Measurements from ENCODE around the gene TRPM3.

DNA sequence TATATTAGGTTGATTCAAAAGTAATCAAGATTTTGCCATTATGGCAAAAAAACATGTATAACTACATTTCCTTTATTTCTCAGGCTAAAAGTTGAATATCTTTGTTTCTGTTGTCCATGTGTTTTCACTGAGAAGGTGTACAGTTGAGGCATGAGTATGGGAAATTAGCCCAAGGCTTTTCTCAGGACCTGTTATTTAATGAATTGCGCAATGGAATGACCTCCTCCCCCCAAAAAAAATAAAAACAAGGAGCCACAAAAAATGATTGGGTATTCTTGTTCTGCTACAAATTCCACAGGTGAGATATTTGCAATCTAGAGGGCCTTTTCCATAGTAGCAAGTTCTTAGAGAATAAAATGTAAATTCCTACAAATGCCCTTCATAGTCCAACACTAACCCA is 186.8 kb downstream of the TRPM3 start:
- TF ChIP-seq, protein P1, sequence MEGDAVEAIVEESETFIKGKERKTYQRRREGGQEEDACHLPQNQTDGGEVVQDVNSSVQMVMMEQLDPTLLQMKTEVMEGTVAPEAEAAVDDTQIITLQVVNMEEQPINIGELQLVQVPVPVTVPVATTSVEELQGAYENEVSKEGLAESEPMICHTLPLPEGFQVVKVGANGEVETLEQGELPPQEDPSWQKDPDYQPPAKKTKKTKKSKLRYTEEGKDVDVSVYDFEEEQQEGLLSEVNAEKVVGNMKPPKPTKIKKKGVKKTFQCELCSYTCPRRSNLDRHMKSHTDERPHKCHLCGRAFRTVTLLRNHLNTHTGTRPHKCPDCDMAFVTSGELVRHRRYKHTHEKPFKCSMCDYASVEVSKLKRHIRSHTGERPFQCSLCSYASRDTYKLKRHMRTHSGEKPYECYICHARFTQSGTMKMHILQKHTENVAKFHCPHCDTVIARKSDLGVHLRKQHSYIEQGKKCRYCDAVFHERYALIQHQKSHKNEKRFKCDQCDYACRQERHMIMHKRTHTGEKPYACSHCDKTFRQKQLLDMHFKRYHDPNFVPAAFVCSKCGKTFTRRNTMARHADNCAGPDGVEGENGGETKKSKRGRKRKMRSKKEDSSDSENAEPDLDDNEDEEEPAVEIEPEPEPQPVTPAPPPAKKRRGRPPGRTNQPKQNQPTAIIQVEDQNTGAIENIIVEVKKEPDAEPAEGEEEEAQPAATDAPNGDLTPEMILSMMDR (IDR thresholded peaks at IDR 0.05), result no peak
- TF ChIP-seq POLR2AphosphoS5 (IDR thresholded peaks at IDR 0.05), result no peak
